Measurements from ENCODE around the gene ARTN. TPM values are rescaled to one million over a fixed set of nuclear protein-coding genes. Genes with fewer than 3 reads are reported as not detected.
A peak's percentile ranks its signal among the peaks of the same experiment; 100 is the strongest.

Gene ARTN
- total and polyA plus RNA-seq, 7 donors = 0.05 to 0.79 (median 0.43) TPM; not detected in 1

DNA sequence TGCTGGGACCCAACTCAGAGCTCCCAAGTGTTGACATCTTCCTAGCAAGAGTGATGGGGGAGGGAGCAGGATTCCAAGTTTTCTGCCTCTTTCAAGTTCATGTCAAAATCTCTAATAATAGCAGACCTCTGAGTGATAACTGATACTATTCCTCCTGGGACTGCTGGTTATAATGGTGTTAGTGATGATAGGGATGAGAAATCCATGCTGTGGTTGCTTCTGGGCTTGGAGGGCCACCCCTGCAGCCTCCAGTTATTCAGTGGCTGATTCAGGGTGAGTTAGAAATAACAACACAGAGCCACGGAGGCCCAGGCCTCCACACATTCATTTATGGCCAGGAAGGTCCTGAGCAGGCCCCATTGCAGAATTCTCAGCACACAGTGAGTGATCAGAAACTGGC is 40.6 kb upstream of the ARTN start:
- DNase-seq (no peak), ATAC-seq (peak; percentile 62 to 80 (median 74))
- TF ChIP-seq, protein P1, sequence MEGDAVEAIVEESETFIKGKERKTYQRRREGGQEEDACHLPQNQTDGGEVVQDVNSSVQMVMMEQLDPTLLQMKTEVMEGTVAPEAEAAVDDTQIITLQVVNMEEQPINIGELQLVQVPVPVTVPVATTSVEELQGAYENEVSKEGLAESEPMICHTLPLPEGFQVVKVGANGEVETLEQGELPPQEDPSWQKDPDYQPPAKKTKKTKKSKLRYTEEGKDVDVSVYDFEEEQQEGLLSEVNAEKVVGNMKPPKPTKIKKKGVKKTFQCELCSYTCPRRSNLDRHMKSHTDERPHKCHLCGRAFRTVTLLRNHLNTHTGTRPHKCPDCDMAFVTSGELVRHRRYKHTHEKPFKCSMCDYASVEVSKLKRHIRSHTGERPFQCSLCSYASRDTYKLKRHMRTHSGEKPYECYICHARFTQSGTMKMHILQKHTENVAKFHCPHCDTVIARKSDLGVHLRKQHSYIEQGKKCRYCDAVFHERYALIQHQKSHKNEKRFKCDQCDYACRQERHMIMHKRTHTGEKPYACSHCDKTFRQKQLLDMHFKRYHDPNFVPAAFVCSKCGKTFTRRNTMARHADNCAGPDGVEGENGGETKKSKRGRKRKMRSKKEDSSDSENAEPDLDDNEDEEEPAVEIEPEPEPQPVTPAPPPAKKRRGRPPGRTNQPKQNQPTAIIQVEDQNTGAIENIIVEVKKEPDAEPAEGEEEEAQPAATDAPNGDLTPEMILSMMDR (IDR thresholded peaks at IDR 0.05) = no peak
- Histone ChIP-seq H3K4me1 (peaks cover 13% of the 10 kb centered on the region), H3K36me3 (ENCODE audit: insufficient read depth in 1 of 2, low read depth in 1 of 2) (peaks cover 0 to 24% of the 10 kb centered on the region in 2 donors), H3K27ac (peak overlapping the region; percentile 36), H3K9me3 (no peaks in the 10 kb centered on the region), H3K4me3 (no peak overlapping the region), H3K27me3 (ENCODE audit: insufficient read depth in 3 of 3, low read length in 2 of 3) (no peaks in the 10 kb centered on the region)
- 25 to 38% (median 27%) methylated on average over 1 of the region's 1 CpG for WGBS, 3 donors
- intact Hi-C loops (cut with DNase I) = no loop called here

DNA sequence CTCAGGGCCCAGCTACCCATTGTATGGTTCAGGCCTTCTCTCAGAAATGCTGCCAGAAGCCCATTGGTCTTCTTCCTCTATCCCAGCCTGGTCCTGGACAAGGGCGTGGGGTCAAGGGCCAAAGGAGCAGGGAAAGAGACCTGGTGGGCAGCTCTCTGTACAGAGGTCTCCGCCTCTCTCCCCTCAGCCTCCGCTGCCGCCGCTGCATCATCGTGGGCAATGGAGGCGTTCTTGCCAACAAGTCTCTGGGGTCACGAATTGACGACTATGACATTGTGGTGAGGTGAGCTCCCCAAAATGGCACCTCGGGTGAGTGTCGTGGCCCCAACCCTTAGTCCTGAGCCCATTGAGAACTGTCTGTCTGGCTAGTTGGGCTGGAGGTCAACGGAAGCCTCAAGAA is 34.6 kb upstream of the ARTN start:
- no peak overlapping the region for H3K4me3 ChIP-seq
- H3K9me3 ChIP-seq = no peaks in the 10 kb centered on the region
- DNase-seq (no peak), ATAC-seq (no peak)
- TF ChIP-seq, protein P1 (IDR thresholded peaks at IDR 0.05) = no peak
- no peaks in the 10 kb centered on the region for H3K27me3 ChIP-seq (ENCODE audit: insufficient read depth in 3 of 3, low read length in 2 of 3)
- H3K4me1 ChIP-seq = no peaks in the 10 kb centered on the region
- H3K27ac ChIP-seq = no peak overlapping the region
- intact Hi-C loops (cut with DNase I) = no loop called here
- 97 to 98% (median 97%) methylated on average over 12 of the region's 12 CpGs for WGBS, 3 donors
- peaks cover 0 to 50% of the 10 kb centered on the region in 2 donors for H3K36me3 ChIP-seq (ENCODE audit: insufficient read depth in 1 of 2, low read depth in 1 of 2)

DNA sequence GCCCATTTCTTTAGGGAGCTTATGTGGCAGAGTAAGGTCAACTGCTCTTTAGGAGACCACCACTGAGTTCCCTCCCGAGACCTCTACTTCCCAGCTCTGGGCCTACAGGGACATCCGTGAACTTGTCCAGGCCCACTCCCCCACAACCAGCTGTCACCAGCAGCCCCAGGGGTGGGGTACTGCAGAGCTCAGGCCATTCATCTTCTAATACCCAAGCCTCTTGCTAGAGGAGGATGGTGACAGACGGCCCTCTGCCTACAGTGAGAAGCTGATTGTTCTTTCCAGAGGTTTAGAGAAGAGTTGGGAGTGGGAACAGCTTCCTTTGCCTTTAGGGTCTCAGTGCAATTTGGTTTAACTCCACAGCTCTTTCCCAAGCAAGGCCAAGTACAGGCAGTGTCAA is 33.2 kb upstream of the ARTN start:
- 88 to 90% (median 89%) methylated on average over 3 of the region's 3 CpGs for WGBS, 3 donors
- Histone ChIP-seq H3K4me3 (no peak overlapping the region), H3K36me3 (ENCODE audit: insufficient read depth in 1 of 2, low read depth in 1 of 2) (peaks cover 0 to 38% of the 10 kb centered on the region in 2 donors), H3K9me3 (no peaks in the 10 kb centered on the region), H3K27me3 (ENCODE audit: insufficient read depth in 3 of 3, low read length in 2 of 3) (no peaks in the 10 kb centered on the region), H3K4me1 (no peaks in the 10 kb centered on the region), H3K27ac (no peak overlapping the region)
- DNase-seq (no peak), ATAC-seq (no peak)
- intact Hi-C loops (cut with DNase I) = no loop called here
- TF ChIP-seq, protein P1 (IDR thresholded peaks at IDR 0.05) = no peak

DNA sequence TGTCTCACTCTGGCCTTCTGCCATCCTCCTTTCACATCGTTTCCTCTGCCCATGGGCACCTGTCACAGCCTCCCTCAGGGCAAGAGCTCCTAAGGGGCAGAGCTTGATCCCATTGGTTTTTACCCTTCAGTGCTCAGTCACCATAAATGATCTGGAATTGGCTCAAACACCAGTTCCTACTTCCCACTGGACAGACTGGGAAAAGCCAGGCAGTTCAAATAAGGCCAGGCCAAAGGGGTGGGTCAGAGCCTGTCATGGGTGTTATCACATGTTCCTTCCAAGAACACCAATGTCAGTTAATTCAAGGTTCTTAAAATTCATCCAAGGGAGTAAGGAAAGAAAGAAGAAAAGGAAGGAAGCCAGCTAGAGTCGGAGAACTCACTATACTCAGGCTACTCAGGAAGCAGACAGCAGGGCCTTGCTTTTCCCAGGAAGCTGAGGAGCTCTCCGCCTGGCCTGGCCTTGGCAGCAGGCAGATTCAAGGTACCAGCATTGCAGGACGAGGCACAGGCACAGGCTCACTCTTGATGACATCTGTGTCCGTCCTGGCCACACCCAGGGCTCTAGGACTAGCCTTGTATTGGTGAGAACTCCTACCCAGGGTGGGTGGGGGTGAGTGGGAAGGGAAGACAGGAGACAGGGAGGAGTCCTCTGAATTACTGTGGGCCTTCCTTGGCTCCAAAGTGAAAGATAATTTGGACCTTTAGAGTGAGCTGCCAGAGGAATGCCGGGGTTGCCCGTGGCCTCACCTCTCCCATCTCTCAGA is 32.2 kb upstream of the ARTN start:
- WGBS, 3 donors = 72 to 76% (median 72%) methylated on average over 7 of the region's 7 CpGs
- Histone ChIP-seq H3K36me3 (ENCODE audit: insufficient read depth in 1 of 2, low read depth in 1 of 2) (peaks cover 0 to 32% of the 10 kb centered on the region in 2 donors), H3K27me3 (ENCODE audit: insufficient read depth in 3 of 3, low read length in 2 of 3) (no peaks in the 10 kb centered on the region), H3K27ac (no peak overlapping the region), H3K9me3 (no peaks in the 10 kb centered on the region), H3K4me3 (no peak overlapping the region), H3K4me1 (no peaks in the 10 kb centered on the region)
- intact Hi-C loops (cut with DNase I) = no loop called here
- TF ChIP-seq, protein P1 (IDR thresholded peaks at IDR 0.05) = no peak
- ATAC-seq = no peak
- no peak for DNase-seq

All from psoas muscle (tissue), 8 donors.